EH (cell line): ENCODE results near the gene RPP14.
A peak's percentile ranks its signal among the peaks of the same experiment; 100 is the strongest.

Source experiments
- DNase-seq: peaks from one replicate; pipeline ENCODE4 v3.0.0-alpha.2; 2015; ENCODE audit warnings: low read depth

RPP14 gene

DNA sequence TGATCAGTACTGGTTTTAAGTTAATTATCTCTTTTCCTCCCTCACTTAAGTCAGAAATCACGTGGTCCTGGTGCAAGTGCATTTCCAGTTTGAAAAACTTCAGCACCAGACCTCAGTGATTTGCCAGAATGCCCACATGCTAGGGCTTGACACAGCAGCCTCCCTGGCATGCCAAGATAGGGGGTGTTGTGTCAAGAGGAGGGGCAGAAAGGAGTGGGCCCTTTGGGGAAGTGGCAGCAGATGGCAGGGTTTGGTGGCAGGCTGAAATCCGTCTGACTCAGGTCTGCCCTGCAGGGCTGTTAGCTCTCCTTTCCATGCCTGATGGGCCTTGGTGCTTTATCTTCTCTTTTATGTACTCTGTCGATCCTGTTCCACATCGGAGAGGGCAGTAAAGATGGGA is 50.0 kb downstream of the RPP14 start:
- DNase-seq = peak; percentile 18

GRCh38 chr3:58357402-58357801 is 51.4 kb downstream of the RPP14 start:
- no peak for DNase-seq

DNA sequence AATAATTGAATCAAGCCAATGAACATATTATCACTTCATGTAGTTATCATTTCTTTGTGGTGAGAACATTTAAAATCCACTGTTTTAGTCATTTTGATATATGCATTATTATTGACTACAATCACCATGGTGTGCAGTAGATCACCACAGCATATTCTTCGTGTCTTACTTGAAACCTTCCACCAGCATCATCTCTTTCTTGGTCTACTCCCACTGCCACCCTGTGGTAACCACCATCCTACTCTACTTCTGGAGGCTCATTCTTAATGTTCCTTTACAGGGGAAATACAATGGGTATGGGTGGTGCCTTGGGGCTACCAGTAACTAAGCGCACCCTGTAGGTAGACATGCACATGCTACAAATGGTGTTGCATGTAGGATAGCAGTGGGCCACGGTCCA is 52.0 kb downstream of the RPP14 start:
- no peak for DNase-seq

GRCh38 chr3:58358808-58359207 is 52.8 kb downstream of the RPP14 start:
- no peak for DNase-seq

DNA sequence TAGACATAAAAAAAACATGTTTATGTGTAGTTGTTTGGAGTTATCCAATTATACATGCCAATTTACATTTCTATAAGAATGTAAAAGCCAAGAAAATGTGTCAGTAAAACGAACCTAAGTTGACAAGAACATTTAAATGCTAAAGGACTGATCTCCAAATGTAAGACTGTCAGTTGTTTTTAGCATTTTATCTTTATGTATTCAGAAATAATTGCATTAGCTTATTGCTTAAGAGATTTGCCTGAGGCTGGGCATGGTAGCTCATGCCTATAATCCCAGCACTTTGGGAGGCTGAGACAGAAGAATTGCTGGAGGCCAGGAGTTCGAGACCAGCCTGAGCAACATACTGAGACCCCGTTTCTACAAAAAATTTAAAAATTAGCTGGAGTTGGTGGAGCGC is 53.6 kb downstream of the RPP14 start:
- DNase-seq = no peak

DNA sequence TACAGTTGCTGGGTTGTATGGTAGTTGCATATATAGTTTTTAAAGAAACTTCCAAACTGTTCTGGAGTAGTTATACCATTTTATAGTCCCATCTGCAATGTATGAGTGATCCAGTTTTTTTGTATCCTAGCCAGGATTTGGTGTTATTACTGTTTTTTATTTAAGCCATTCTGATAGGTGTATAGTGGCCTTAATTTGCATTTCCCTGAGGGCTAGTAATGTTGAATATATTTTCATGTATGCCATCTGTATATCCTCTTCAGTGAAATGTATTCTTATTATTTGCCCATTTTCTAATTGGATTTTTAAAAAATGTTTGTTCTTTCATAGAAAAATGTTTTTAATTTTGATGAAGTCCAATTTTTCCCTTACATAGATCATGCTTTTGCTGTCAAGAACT is 55.8 kb downstream of the RPP14 start:
- DNase-seq = no peak

GRCh38 chr3:58366699-58367098 is 60.7 kb downstream of the RPP14 start:
- peak; percentile 16 for DNase-seq

GRCh38 chr3:58369038-58369437 is 63.0 kb downstream of the RPP14 start:
- no peak for DNase-seq
